Mucosa of descending colon (tissue), 3 donors: ENCODE results near the gene CCDC157. TPM values are rescaled to one million over a fixed set of nuclear protein-coding genes. Genes with fewer than 3 reads are reported as not detected.

ENCODE experiments used
- ATAC-seq: fragments of 200-7000 bp; cut with Tn5 transposase; one replicate; pipeline ENCODE4 v1.9.1; 2020; ENCODE audit warnings: mild to moderate bottlenecking, moderate library complexity
- DNase-seq, 3 donors: peaks; one replicate each; pipeline ENCODE4 v3.0.0-alpha.2; 2020
- H3K36me3 ChIP-seq: fragments of 200-600 bp; one replicate; pipeline ENCODE4 v1.8.0; 2021; ENCODE audit warnings: low read depth, mild to moderate bottlenecking
- H3K4me1 ChIP-seq: fragments of 200-600 bp; one replicate; pipeline ENCODE4 v1.8.0; 2021; ENCODE audit warnings: low read depth, mild to moderate bottlenecking
- H3K4me3 ChIP-seq: fragments of 200-600 bp; one replicate; pipeline ENCODE4 v1.8.0; 2021; ENCODE audit warnings: mild to moderate bottlenecking
- H3K9me3 ChIP-seq: fragments of 200-600 bp; one replicate; pipeline ENCODE4 v1.8.0; 2021; ENCODE audit warnings: mild to moderate bottlenecking
- intact Hi-C, 2 donors: fragments of 100-400 bp; cut with DNase I in 1 of 2; cut with micrococcal nuclease in 1 of 2; formaldehyde crosslinking; loops; one replicate each; pipeline versions ENCODE4 v1.11.0 to v1.11.1; 2022; cut with DNase I, micrococcal nuclease
- total RNA-seq, 3 donors: library from RNA; stranded (reverse); fragmentation: NEBNext Ultra II Directional in 2 of 3; extraction: Animal tissue kit (Norgen Biotek cat#: 25700) in 2 of 3; gene quantifications; one replicate each; pipeline versions ENCODE4 v1.2.1 to v1.2.4, GENCODE V29; 2021 to 2023
- TF ChIP-seq, protein P1 (sequence below): fragments of 200-600 bp; IDR thresholded peaks from one replicate; pipeline ENCODE4 v1.8.0; 2022; ENCODE audit warnings: antibody characterized with exemption, mild to moderate bottlenecking
- donor health status: DM: no; HTN: no; CAD: no; lungs with moderate emphysema.
- donor health status: DM: no; HTN: no; CAD: no.
- donor health status: DM: no; HTN: yes; CAD: no.

The CCDC157 gene
- total RNA-seq, 3 donors from 2014 or later = 1.6 to 2.2 (median 1.8) TPM

DNA sequence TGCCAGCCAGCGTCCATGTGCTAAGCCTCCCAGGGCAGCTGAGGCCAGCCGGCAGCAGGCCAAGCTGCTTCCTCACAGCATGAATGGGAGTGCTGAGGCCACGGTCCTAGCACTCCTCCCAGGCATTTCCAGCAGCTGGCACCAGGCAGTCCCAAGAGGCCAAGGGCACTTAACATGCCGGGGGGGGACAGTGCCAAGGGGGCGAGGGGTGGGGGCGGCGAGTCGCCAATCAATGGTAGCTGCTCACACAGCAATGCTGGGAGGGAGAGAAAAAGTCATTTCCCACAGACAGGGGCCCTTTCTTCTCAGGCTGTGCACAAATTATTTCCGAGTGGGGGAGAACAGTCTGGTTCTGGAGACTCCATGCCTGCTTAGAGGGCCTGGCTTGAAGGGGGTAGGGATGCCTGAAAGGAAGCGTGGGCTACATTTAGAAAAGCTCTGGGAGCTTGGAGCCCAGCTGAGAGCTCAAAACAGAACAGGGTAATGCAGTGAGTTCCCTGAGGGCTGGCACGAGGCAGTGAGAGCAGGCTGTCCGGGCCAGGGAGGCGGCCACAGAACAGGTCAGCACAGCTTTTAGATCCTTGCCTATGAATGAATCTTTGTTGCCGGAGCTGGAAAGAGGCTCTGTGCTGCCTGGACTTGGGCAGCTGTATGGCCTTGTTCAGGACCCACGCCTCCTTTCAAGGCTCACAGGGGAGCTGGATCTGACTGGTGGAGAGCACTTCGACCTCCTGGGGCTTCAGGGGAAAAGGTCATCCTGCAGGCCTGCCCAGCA lies 15.7 kb upstream of the CCDC157 start:
- ATAC-seq = peak; percentile 8
- no peaks in the 10 kb centered on the region for H3K4me1 ChIP-seq
- no peaks in the 10 kb centered on the region for H3K9me3 ChIP-seq
- H3K4me3 ChIP-seq = no peak overlapping the region
- intact Hi-C loops = loop anchor here in 1 of 2 donors (10.0 kb wide), 1 partner anchor 56 kb away; the partner anchor contains the start of gene CASTOR1
- TF ChIP-seq, protein P1, sequence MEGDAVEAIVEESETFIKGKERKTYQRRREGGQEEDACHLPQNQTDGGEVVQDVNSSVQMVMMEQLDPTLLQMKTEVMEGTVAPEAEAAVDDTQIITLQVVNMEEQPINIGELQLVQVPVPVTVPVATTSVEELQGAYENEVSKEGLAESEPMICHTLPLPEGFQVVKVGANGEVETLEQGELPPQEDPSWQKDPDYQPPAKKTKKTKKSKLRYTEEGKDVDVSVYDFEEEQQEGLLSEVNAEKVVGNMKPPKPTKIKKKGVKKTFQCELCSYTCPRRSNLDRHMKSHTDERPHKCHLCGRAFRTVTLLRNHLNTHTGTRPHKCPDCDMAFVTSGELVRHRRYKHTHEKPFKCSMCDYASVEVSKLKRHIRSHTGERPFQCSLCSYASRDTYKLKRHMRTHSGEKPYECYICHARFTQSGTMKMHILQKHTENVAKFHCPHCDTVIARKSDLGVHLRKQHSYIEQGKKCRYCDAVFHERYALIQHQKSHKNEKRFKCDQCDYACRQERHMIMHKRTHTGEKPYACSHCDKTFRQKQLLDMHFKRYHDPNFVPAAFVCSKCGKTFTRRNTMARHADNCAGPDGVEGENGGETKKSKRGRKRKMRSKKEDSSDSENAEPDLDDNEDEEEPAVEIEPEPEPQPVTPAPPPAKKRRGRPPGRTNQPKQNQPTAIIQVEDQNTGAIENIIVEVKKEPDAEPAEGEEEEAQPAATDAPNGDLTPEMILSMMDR = no peak
- DNase-seq = no peak
- peaks cover 67% of the 10 kb centered on the region for H3K36me3 ChIP-seq

DNA sequence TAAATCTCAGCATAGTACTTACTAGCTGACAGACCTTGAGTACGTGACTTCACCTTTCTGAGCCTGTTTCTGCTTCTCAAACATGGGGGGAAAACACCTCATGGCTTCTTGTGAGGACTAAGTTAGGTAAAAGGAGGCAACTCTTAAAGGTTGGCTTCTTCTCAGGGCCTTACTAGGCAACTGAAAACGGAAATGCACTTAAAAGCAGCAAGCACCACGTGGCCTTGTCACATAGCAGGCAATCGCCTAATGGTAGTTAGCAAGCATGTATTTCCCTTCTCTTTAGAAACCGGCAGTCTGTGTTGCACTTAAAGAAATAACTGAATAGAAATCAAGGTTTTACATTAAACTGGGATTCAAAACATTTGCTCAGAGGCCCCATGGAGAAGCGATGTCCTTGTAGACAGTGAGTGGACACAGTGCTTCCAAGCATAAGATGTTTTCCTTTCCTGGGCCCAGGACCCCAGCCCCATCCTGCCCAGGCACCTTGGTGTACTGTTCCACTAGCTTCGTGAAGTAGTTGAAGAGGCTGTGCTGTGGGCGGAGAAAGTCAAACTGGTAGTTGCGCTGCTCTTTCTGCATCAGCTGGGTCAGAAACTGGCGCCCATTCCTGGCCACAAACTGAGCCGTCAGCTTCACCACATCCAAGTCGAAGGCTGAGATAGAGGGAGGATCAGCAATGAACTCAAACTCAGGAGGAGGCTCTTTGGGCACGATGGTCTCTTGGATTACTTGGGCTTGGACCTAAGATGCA lies 12.2 kb upstream of the CCDC157 start:
- DNase-seq (no peak), ATAC-seq (no peak)
- intact Hi-C loops = loop anchor here in 1 of 2 donors (10.0 kb wide), 1 partner anchor 60 kb away; the partner anchor contains the start of gene CASTOR1
- Histone ChIP-seq H3K9me3 (no peaks in the 10 kb centered on the region), H3K4me1 (no peaks in the 10 kb centered on the region), H3K36me3 (peaks cover 46% of the 10 kb centered on the region), H3K4me3 (no peak overlapping the region)
- TF ChIP-seq, protein P1 = no peak

GRCh38 chr22:30347255-30347892 lies 9.4 kb upstream of the CCDC157 start:
- no peak for ATAC-seq
- peaks cover 33% of the 10 kb centered on the region for H3K36me3 ChIP-seq
- DNase-seq = no peak
- TF ChIP-seq, protein P1 = no peak
- no peak overlapping the region for H3K4me3 ChIP-seq
- intact Hi-C loops = loop anchor here in 1 of 2 donors (10.0 kb wide), 1 partner anchor 63 kb away; the partner anchor contains the start of gene CASTOR1
- H3K4me1 ChIP-seq = no peaks in the 10 kb centered on the region
- H3K9me3 ChIP-seq = no peaks in the 10 kb centered on the region

GRCh38 chr22:30348404-30348803 lies 8.4 kb upstream of the CCDC157 start:
- H3K4me1 ChIP-seq = no peaks in the 10 kb centered on the region
- no peak for ATAC-seq
- no peak overlapping the region for H3K4me3 ChIP-seq
- H3K36me3 ChIP-seq = peaks cover 22% of the 10 kb centered on the region
- no peak for DNase-seq
- H3K9me3 ChIP-seq = no peaks in the 10 kb centered on the region
- TF ChIP-seq, protein P1 = no peak
- intact Hi-C loops = loop anchor here in 1 of 2 donors (10.0 kb wide), 1 partner anchor 64 kb away; the partner anchor contains the start of gene CASTOR1

GRCh38 chr22:30348809-30349208 lies 8.0 kb upstream of the CCDC157 start:
- no peaks in the 10 kb centered on the region for H3K9me3 ChIP-seq
- intact Hi-C loops = loop anchor here in 1 of 2 donors (10.0 kb wide), 1 partner anchor 64 kb away; the partner anchor contains the start of gene CASTOR1
- TF ChIP-seq, protein P1 = no peak
- peaks cover 19% of the 10 kb centered on the region for H3K36me3 ChIP-seq
- ATAC-seq (no peak), DNase-seq (no peak)
- no peak overlapping the region for H3K4me3 ChIP-seq
- H3K4me1 ChIP-seq = no peaks in the 10 kb centered on the region
